Fibroblast of gingiva (primary cell): ENCODE measurements around the gene DHX40.
"Not testable (repeated sequence)": the region's sequence is repeated elsewhere in the genome, so short reads cannot be mapped to it uniquely, and the experiment has no call there.

Source experiments
- DNase-seq: peaks from one replicate; pipeline ENCODE4 v3.0.0-alpha.2; 2011; ENCODE audit warnings: low read depth

DHX40 gene, protein sequence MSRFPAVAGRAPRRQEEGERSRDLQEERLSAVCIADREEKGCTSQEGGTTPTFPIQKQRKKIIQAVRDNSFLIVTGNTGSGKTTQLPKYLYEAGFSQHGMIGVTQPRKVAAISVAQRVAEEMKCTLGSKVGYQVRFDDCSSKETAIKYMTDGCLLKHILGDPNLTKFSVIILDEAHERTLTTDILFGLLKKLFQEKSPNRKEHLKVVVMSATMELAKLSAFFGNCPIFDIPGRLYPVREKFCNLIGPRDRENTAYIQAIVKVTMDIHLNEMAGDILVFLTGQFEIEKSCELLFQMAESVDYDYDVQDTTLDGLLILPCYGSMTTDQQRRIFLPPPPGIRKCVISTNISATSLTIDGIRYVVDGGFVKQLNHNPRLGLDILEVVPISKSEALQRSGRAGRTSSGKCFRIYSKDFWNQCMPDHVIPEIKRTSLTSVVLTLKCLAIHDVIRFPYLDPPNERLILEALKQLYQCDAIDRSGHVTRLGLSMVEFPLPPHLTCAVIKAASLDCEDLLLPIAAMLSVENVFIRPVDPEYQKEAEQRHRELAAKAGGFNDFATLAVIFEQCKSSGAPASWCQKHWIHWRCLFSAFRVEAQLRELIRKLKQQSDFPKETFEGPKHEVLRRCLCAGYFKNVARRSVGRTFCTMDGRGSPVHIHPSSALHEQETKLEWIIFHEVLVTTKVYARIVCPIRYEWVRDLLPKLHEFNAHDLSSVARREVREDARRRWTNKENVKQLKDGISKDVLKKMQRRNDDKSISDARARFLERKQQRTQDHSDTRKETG

DNA sequence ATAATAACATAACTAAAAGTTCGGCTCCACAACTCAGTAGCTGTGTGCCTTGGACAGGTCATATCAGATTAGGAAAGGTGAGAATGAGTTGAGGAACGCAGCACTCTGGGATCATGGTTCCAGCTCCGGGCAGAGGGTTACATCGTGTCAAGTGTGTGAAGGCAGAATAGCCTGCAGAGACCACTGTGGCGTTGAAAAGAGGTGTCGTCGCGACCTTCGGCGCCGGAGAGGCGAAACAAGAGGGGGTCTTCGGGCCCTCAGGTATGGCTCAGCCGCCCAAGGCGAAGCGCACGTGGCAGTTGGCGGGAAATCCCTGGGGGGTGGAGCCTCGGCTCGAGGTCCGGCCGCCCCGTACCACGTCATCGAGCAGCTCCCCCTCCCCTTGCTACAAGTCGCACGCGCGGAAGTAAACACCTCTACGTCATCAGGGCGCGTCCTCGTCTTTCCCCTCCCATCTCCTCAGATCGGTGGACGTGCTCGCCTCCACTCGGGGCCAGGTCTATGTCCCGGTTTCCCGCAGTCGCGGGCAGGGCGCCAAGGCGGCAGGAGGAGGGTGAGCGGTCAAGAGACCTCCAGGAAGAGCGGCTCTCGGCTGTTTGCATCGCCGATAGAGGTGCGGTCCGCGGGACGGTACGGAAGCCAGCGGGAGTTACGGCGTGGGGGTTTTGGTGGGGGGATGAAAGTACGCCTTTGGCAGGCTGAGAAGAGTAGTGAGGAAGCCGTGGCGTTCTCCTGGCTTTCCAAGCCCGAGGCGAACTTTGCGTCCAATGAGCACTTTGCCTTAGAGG is at the start of gene DHX40:
Gene DHX40 (plus strand): TSS at position 440 of the 788 bp plus-strand sequence. CDS start 62 bp downstream, at position 502.
- DNase-seq = peak; percentile 94

GRCh38 chr17:59516451-59516850 is 49.0 kb upstream of the DHX40 start:
- no peak for DNase-seq

GRCh38 chr17:59519132-59519531 is 46.3 kb upstream of the DHX40 start:
- DNase-seq = peak; percentile 15

DNA sequence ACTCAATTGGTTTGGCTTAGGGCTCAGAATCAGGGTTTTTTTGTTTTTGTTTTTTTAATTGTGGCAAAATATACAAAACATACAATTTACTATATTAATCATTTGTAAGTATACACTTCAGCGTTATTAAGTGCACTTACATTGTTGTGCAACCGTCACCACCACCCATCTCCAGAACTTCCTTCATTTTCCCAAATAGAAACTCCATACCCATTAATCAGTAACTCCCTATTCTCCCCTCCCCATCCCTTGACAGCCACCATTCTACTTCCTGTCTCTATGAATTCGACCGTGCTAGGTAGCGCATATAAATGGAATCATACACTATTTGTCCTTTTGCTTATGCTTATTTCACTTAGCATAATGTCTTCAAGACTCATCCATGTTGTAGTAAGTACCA is 45.2 kb upstream of the DHX40 start:
- no peak for DNase-seq

GRCh38 chr17:59521465-59522126 is 43.8 kb upstream of the DHX40 start:
- DNase-seq = peak; percentile 45

DNA sequence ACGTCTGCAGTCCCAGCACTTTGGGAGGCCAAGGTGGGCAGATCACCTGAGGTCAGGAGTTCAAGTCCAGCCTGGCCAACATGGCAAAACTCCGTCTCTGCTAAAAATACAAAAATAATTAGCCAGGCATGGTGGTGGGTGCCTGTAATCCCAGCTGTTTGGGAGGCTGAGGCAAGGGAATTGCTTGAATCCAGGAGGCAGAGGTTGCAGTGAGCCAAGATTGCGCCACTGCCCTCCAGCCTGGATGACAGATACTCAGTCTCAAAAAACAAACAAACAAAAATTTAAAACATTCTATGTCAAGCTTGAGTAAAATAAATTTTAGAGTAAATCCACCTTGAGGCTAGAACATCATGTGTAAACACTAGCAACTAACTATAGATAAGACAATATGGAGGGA is 40.5 kb upstream of the DHX40 start:
- DNase-seq = not testable (repeated sequence)

DNA sequence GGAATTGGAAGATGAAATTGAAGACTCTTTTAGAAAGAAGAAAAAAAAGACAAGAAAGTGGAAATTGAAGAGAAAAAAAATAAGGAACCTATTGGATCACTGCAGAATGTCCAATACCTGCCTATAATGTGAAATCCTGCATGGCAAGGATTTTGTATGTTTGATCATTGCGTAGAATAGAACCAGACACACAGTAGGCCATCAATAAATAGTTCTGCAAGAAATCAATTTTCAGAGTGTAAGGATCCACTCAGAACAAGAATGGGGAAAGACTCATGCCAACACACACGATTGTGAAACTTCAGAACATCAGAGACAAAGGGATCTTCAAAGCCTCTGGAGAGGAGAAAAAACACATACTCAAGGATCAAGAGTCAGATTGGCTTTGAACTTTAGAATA is 39.7 kb upstream of the DHX40 start:
- peak; percentile 7 for DNase-seq

- DNase-seq = no peak
These were observed 39.0 kb upstream of the DHX40 start for GRCh38 chr17:59526451-59526850.

- no peak for DNase-seq
These were observed 38.0 kb upstream of the DHX40 start for GRCh38 chr17:59527325-59527917.

DNA sequence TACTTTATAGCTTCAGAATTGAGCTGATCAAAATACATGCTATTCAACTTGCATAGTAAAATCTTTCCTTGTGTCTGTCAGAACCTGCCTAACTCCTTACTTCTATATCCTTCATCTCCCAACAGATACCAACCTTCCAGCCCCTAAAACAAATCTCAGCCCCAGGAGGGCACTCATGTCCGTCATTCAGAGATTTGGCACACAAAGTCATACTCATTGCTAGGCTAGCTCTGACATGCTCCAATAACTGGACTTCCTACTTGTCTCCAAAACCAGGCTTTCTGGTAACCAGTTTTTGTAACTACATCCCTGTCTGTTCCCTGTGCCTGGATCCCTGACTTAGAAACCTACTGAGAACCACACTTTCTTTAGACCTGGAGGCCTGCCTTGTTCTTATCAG is 37.5 kb upstream of the DHX40 start:
- DNase-seq = no peak

- DNase-seq = no peak
These were observed 34.9 kb upstream of the DHX40 start for GRCh38 chr17:59530531-59530930.

DNA sequence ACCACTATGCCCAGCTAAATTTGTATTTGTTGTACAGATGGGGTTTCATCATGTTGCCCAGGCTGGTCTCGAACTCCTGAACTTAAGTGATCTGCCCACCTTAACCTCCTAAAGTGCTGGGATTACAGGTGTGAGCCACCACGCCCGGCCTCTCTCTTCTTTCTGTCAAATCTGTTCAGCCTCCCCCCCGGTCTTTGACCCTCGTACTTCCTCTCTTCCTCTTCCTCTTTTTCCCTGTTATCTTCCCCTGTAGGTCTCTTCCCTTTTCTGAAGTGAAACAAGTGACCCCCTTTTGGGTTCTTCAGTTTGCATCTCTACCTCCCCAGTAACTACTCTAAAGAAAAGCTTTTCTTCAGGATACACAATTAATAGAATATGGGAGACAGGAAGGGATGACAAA is 31.7 kb upstream of the DHX40 start:
- no peak for DNase-seq

- DNase-seq = no peak
These were observed 30.8 kb upstream of the DHX40 start for GRCh38 chr17:59534583-59534982.

- no peak for DNase-seq
These were observed 27.1 kb upstream of the DHX40 start for GRCh38 chr17:59538195-59538909.

DNA sequence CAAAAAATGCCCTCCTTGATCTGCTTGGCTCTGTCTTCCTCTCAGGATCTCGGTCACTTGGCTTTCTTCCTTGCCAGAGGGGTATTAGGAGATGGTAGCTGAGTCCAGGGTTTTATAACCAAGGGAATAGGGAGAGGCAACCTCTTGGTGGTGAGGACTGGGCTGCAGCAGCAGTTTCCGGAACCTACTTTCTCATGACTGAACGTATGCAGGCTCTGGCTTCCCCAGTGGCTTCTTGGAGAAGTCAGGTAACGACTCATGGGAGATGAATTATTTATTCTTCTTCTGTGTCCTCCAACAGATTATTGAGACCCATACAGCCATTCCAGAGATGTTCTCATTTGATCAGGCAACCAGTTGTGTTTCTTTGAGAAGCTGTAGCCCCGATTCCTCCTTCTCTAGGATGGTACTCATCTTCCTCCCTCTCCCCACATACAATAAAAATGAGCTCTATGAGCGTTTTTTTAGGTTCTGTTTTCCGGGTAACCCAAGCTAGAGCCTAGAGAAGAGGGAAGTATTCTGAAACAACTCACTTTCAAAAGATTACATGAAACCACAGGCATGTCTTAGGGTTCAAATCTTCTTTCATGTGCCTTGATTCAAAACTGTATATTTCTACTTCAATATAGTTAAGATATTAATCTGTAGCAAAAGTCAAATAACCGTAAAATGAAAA is 22.3 kb upstream of the DHX40 start:
- DNase-seq = no peak

DNA sequence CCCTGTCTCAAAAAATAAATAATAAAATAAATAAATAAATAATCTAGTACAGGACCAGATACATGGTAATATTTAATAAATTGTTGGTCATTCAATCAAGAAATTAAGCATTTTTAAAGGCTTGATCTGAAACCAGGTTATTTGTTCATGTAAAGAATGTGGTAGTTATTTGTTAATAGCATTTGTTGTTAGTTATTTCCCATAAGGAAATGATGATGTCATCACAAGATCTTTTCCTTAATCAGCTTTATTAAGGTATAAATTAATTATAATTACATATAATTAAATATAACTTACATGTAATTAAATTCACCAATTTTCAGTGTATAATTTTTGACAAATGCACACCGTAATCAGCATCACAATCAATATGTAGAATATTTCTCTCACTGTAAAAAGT is 19.5 kb upstream of the DHX40 start:
- DNase-seq = no peak

DNA sequence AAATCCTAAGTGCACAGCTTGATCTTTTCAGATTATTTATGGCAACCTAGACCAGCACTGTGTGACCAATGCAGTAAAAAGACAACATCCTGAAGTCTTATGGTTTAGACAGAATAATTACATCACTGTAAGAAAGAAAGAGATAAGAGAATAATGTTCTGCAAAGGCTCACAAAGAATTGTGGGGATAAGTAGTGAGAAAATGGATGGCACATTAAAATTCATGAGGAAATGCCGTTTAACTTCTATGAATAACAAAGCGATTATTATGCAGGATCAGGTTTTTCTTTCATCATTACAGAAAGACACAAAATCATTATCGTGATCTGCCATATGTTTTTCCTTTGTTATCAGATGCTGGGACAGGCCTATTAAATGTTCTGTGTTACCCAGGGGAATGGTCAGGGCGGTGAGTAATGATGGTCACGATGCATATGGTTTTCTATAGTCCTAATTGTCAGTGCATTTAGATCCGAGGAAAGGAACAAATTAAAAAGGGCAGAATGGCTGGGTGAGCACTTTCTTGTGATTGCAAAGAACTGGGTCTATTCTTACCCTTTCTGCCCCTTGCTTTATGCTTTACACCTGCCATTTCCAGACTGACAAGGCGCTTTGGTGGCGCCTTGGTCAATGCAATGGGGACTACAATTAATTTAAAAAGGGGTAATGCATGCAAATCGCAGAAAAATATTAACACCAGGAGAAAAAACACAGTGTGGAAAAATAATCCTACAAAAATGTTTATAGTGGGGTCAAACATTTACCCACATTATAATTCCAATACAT is 18.1 kb upstream of the DHX40 start:
- DNase-seq = no peak

- DNase-seq = not testable (repeated sequence)
These were observed 16.4 kb upstream of the DHX40 start for GRCh38 chr17:59548985-59549384.

DNA sequence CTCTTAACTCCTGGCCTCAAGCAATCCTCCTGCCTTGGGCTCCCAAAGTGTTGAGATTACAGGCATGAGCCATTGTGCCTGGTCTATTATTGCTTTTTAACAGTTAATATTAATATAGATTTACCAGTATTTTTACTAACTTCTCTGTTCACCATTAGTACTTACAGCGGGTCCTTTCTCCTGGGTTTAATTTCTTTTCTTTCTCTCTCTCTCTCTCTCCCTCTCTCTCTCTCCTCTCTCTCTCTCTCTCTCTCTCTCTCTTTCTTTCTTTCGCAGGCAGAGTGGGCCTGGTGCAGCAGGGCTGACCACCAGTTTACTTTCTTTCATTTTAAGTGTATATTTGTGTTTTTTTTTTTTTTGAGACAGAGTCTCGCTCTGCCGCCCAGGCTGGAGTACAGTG is 14.7 kb upstream of the DHX40 start:
- no peak for DNase-seq

GRCh38 chr17:59558039-59558438 is 7.4 kb upstream of the DHX40 start:
- DNase-seq = no peak
